ENCODE measurements around the gene RHEB. TPM values are rescaled to one million over a fixed set of nuclear protein-coding genes. Genes with fewer than 3 reads are reported as not detected.

RHEB gene
- polyA plus RNA-seq, 10 donors, result 77.1 to 108 (median 86.1) TPM

- no peak for DNase-seq
Observed at GRCh38 chr7:151434549-151434948, 85.1 kb downstream of the RHEB start.

- DNase-seq, result no peak
Observed at GRCh38 chr7:151433721-151434400, 85.8 kb downstream of the RHEB start.

GRCh38 chr7:151432658-151433521 lies 86.8 kb downstream of the RHEB start:
- DNase-seq, result no peak

- no peak for DNase-seq
Observed at GRCh38 chr7:151431768-151432311, 87.9 kb downstream of the RHEB start.

- no peak for DNase-seq
Observed at GRCh38 chr7:151431281-151431767, 88.4 kb downstream of the RHEB start.

- DNase-seq, result no peak
Observed at GRCh38 chr7:151430391-151431205, 89.1 kb downstream of the RHEB start.

GRCh38 chr7:151429560-151430331 lies 89.9 kb downstream of the RHEB start:
- DNase-seq, result no peak

- no peak for DNase-seq
Observed at GRCh38 chr7:151429237-151429559, 90.5 kb downstream of the RHEB start.

- peak in 2 of 3 donors; percentile 16 to 60 for DNase-seq
Observed at GRCh38 chr7:151428378-151429236, 91.1 kb downstream of the RHEB start.

GRCh38 chr7:151427705-151428377 lies 91.9 kb downstream of the RHEB start:
- no peak for DNase-seq

- DNase-seq, result no peak
Observed at GRCh38 chr7:151426904-151427704, 92.6 kb downstream of the RHEB start.

- peak; percentile 67 to 74 (median 73) for DNase-seq
Observed at GRCh38 chr7:151426441-151426903, 93.2 kb downstream of the RHEB start.

- no peak for DNase-seq
Observed at GRCh38 chr7:151425670-151426440, 93.8 kb downstream of the RHEB start.

- no peak for DNase-seq
Observed at GRCh38 chr7:151424799-151425198, 94.9 kb downstream of the RHEB start.

GRCh38 chr7:151423936-151424335 lies 95.8 kb downstream of the RHEB start:
- DNase-seq, result no peak

- DNase-seq, result no peak
Observed at GRCh38 chr7:151423226-151423625, 96.5 kb downstream of the RHEB start.

- no peak for DNase-seq
Observed at GRCh38 chr7:151422212-151422611, 97.5 kb downstream of the RHEB start.

- no peak for DNase-seq
Observed at GRCh38 chr7:151420144-151420543, 99.6 kb downstream of the RHEB start.

Data from muscle of back (tissue), 11 donors.